Panc1 (cell line): ENCODE results near the gene LIPA. TPM values are rescaled to one million over a fixed set of nuclear protein-coding genes. Genes with fewer than 3 reads are reported as not detected.

Source experiments
- ATAC-seq: fragments of 200-7000 bp; cut with Tn5 transposase; 2 replicates; pipeline ENCODE4 v1.9.1; 2020; ENCODE audit warnings: mild to moderate bottlenecking, moderate library complexity
- BruUV-seq: library from RNA; stranded (reverse); fragments of 400-500 nt; replicated peaks from 2 replicates; lab custom pipeline; 2021; lab: Mats Ljungman, UMichigan
- CTCF ChIA-PET: fragments of 300-600 bp; sonication (Branson Sonifier 250); formaldehyde crosslinking; loops from one replicate; lab custom pipeline; 2022; ENCODE audit warnings: antibody characterized with exemption; lab: Charles Lee
- POLR2A ChIA-PET: fragments of 300-600 bp; sonication (Branson Sonifier 250); formaldehyde crosslinking; loops from one replicate; lab custom pipeline; 2022; ENCODE audit warnings: antibody characterized with exemption; lab: Charles Lee
- DNase-seq: peaks from one replicate; pipeline ENCODE4 v3.0.0-alpha.2; 2010; ENCODE audit warnings: low read depth, low spot score
- H3K27ac ChIP-seq: 2 replicates; pipeline ENCODE4 v1.5.1; 2011; ENCODE audit warnings: mild to moderate bottlenecking, low read length, inconsistent platforms
- H3K27me3 ChIP-seq: fragments of 200-500 bp; sonication (Bioruptor generic); 2 replicates; pipeline ENCODE4 v1.6.0; 2014; ENCODE audit warnings: low read length, inconsistent platforms; ENCODE audit not compliant: control insufficient read depth, insufficient read depth
- H3K36me3 ChIP-seq: fragments of 200-500 bp; sonication (Bioruptor generic); 2 replicates; pipeline ENCODE4 v1.5.1; 2014; ENCODE audit warnings: inconsistent platforms, mild to moderate bottlenecking, low read length, moderate library complexity; ENCODE audit not compliant: control insufficient read depth, insufficient read depth
- H3K4me1 ChIP-seq: 2 replicates; pipeline ENCODE4 v1.5.1; 2011; ENCODE audit warnings: inconsistent platforms, mild to moderate bottlenecking, low read length, moderate library complexity; ENCODE audit not compliant: control insufficient read depth, insufficient read depth
- H3K4me3 ChIP-seq, 2 experiments: 2 replicates each; pipeline ENCODE4 v1.5.1; 2011 to 2012; ENCODE audit warnings: low read depth in 2 of 2, low read length in 2 of 2, mild to moderate bottlenecking in 2 of 2, inconsistent platforms in 1 of 2, moderate library complexity in 1 of 2
- H3K9me3 ChIP-seq: fragments of 200-500 bp; sonication (Bioruptor generic); 2 replicates; pipeline ENCODE4 v1.5.1; 2014; ENCODE audit warnings: low read depth, mild to moderate bottlenecking, inconsistent platforms, low read length, moderate library complexity; ENCODE audit not compliant: control insufficient read depth, insufficient read depth
- CTCF ChIP-seq: fragments of 450-650 bp; IDR thresholded peaks from 2 replicates; pipeline ENCODE4 v1.5.1; 2017; ENCODE audit warnings: mild to moderate bottlenecking
- POLR2AphosphoS5 ChIP-seq: IDR thresholded peaks from 2 replicates; pipeline ENCODE4 v1.6.1; 2012; ENCODE audit warnings: mild to moderate bottlenecking, low read depth, low read length, moderate library complexity
- REST ChIP-seq, 2 experiments: IDR thresholded peaks; 2 replicates each; pipeline ENCODE4 v1.6.1; 2011 to 2012; ENCODE audit warnings: low read depth in 2 of 2, control low read depth in 1 of 2, low read length in 1 of 2, mild to moderate bottlenecking in 1 of 2, moderate library complexity in 1 of 2; ENCODE audit not compliant: insufficient read depth in 1 of 2
- SIN3A ChIP-seq: IDR thresholded peaks from 2 replicates; pipeline ENCODE4 v1.6.1; 2012; ENCODE audit warnings: low read depth, mild to moderate bottlenecking, low read length, moderate library complexity, borderline replicate concordance; ENCODE audit not compliant: insufficient read depth
- TCF7L2 ChIP-seq: IDR thresholded peaks from 2 replicates; pipeline ENCODE4 v1.6.1; 2011; ENCODE audit warnings: mild to moderate bottlenecking, low read depth, low read length, inconsistent platforms
- in situ Hi-C: cut with HindIII; loops from 2 replicates; pipeline ENCODE4 v1.10.0; 2016; ENCODE audit warnings: low sequenced_read_pairs, low pct_unique_long_range_greater_than_20kb
- intact Hi-C: fragments of 100-400 bp; cut with micrococcal nuclease; formaldehyde crosslinking; loops from one replicate; pipeline ENCODE4 v1.10.0; 2022; ENCODE audit not compliant: unreplicated experiment
- total RNA-seq: library from RNA; stranded (reverse); gene quantifications from one replicate; pipeline ENCODE4 v1.2.1, GENCODE V29; 2021; ENCODE audit not compliant: unreplicated experiment

The LIPA gene
- total RNA-seq, 1 experiment from 2014 or later, result 172 TPM

- BruUV-seq, result no TSS peak
- H3K36me3 ChIP-seq, result no peaks in the 10 kb centered on the region
- H3K27me3 ChIP-seq, result peaks cover 2% of the 10 kb centered on the region; the same call in 1 of the 2 replicates
- no peak overlapping the region for H3K27ac ChIP-seq
- ChIA-PET POLR2A (no interaction called here), CTCF (no interaction called here)
- ATAC-seq (no peak), DNase-seq (no peak)
- intact Hi-C loops, result no loop called here
- H3K9me3 ChIP-seq, result no peaks in the 10 kb centered on the region
- in situ Hi-C loops, result no loop called here
- no peak overlapping the region for H3K4me3 ChIP-seq
- TF ChIP-seq POLR2AphosphoS5, result no peak
- TF ChIP-seq SIN3A, result no peak
- no peak for TF ChIP-seq REST (IDR thresholded peaks at IDR 0.05; ENCODE audit: insufficient read depth in 1 of 2, low read depth in 2 of 2, low read length in 1 of 2)
- TF ChIP-seq TCF7L2, result no peak
- TF ChIP-seq CTCF, result no peak
- H3K4me1 ChIP-seq, result no peaks in the 10 kb centered on the region
These were observed 66.9 kb downstream of the LIPA start for GRCh38 chr10:89184638-89185037.

- H3K4me1 ChIP-seq, result no peaks in the 10 kb centered on the region
- peaks cover 2% of the 10 kb centered on the region; the same call in 1 of the 2 replicates for H3K27me3 ChIP-seq
- intact Hi-C loops (no loop called here), in situ Hi-C loops (no loop called here)
- POLR2A ChIA-PET, result no interaction called here
- no TSS peak for BruUV-seq
- H3K9me3 ChIP-seq, result no peaks in the 10 kb centered on the region
- TF ChIP-seq TCF7L2, result no peak
- no peak for TF ChIP-seq REST (IDR thresholded peaks at IDR 0.05; ENCODE audit: insufficient read depth in 1 of 2, low read depth in 2 of 2, low read length in 1 of 2)
- TF ChIP-seq SIN3A, result no peak
- TF ChIP-seq CTCF, result no peak
- no peak for TF ChIP-seq POLR2AphosphoS5
- no peak overlapping the region for H3K4me3 ChIP-seq
- no peak for DNase-seq
- ATAC-seq, result no peak
- CTCF ChIA-PET, result interaction anchor here (0.5 kb wide), 1 partner anchor 14 kb away, joined by 5 read pairs; no protein-coding TSS in a partner anchor
- H3K36me3 ChIP-seq, result no peaks in the 10 kb centered on the region
- H3K27ac ChIP-seq, result no peak overlapping the region
These were observed 68.0 kb downstream of the LIPA start for GRCh38 chr10:89183571-89183970.
